Epithelial cell of esophagus (primary cell): ENCODE measurements around the gene IFI27.
"Not testable (repeated sequence)": the region's sequence is repeated elsewhere in the genome, so short reads cannot be mapped to it uniquely, and the experiment has no call there.

Source experiments
- DNase-seq: peaks from one replicate; pipeline ENCODE4 v3.0.0; 2010; ENCODE audit warnings: low read depth
- H3K4me3 ChIP-seq: 2 replicates; pipeline ENCODE4 v1.5.1; 2011; ENCODE audit warnings: mild to moderate bottlenecking, low read length, control low read depth
- CTCF ChIP-seq: IDR thresholded peaks from 2 replicates; pipeline ENCODE4 v1.5.1; 2011; ENCODE audit warnings: low read depth, mild to moderate bottlenecking, low read length, control low read depth, inconsistent platforms; ENCODE audit not compliant: insufficient read depth; ENCODE audit errors: missing control alignments

IFI27 gene

GRCh38 chr14:94145902-94146527 is 35.5 kb downstream of the IFI27 start:
- H3K4me3 ChIP-seq = no peak overlapping the region
- no peak for TF ChIP-seq CTCF
- DNase-seq = peak; percentile 58

GRCh38 chr14:94152676-94153075 is 42.1 kb downstream of the IFI27 start:
- DNase-seq = peak; percentile 50
- TF ChIP-seq CTCF = no peak
- no peak overlapping the region for H3K4me3 ChIP-seq

- TF ChIP-seq CTCF = no peak
- no peak overlapping the region for H3K4me3 ChIP-seq
These were observed 43.3 kb downstream of the IFI27 start for GRCh38 chr14:94153750-94154342.

GRCh38 chr14:94156143-94156542 is 45.6 kb downstream of the IFI27 start:
- H3K4me3 ChIP-seq, DNase-seq: not testable (repeated sequence)

More at GRCh38 chr14:94153750-94154342, 43.3 kb downstream of the IFI27 start:
- DNase-seq = no peak

GRCh38 chr14:94157197-94157596 is 46.7 kb downstream of the IFI27 start:
- no peak for TF ChIP-seq CTCF
- DNase-seq = no peak
- no peak overlapping the region for H3K4me3 ChIP-seq

- TF ChIP-seq CTCF = no peak
- no peak overlapping the region for H3K4me3 ChIP-seq
- DNase-seq = peak; percentile 45
These were observed 47.8 kb downstream of the IFI27 start for GRCh38 chr14:94158239-94158883.

- DNase-seq = no peak
- no peak for TF ChIP-seq CTCF
- no peak overlapping the region for H3K4me3 ChIP-seq
These were observed 50.5 kb downstream of the IFI27 start for GRCh38 chr14:94161058-94161457.
